K562 (cell line): ENCODE data around the gene ZDHHC22. TPM values are rescaled to one million over a fixed set of nuclear protein-coding genes. Genes with fewer than 3 reads are reported as not detected.

Experiments used
- ATAC-seq: fragments of 200-7000 bp; cut with Tn5 transposase; 3 replicates; pipeline ENCODE4 v1.9.1; 2020; ENCODE audit warnings: moderate library complexity
- BruUV-seq: library from RNA; stranded (reverse); fragments of 400-500 nt; replicated peaks from 2 replicates; lab custom pipeline; 2021; lab: Mats Ljungman, UMichigan
- CTCF ChIA-PET: fragments of 300-600 bp; formaldehyde crosslinking; extraction: SDS; loops from one replicate; lab custom pipeline; 2021; ENCODE audit warnings: low intra/inter-chr PET ratio; lab: Yijun Ruan, JAX
- POLR2A ChIA-PET: fragments of 300-600, 350-650 bp; sonication (Branson Sonifier 250); formaldehyde crosslinking; extraction: SDS; loops from one replicate; lab custom pipeline; 2021; ENCODE audit warnings: antibody characterized with exemption, inconsistent platforms; lab: Yijun Ruan, JAX
- DNase-seq, 4 experiments: peaks; one replicate each; pipeline versions ENCODE4 v3.0.0 to v3.0.0-alpha.2; 2011 to 2018; ENCODE audit warnings: low spot score in 3 of 4, mixed read lengths in 3 of 4; ENCODE audit errors: extremely low read depth in 1 of 4
- FAIRE-seq: peaks from 2 replicates; lab custom pipeline; 2011; peaks lifted over from hg19 to GRCh38; lab: Jason Lieb, UNC
- H2AFZ ChIP-seq: 2 replicates; pipeline ENCODE4 v1.6.0; 2011; ENCODE audit warnings: low read depth, low read length, control low read depth, inconsistent platforms
- H3K27ac ChIP-seq: fragments of 200-600 bp; 3 replicates; pipeline ENCODE4 v1.8.0; 2011; ENCODE audit warnings: low read depth, mild to moderate bottlenecking, control low read depth, inconsistent platforms, low read length, moderate library complexity, mixed read lengths; ENCODE audit errors: extremely low read depth
- H3K27me3 ChIP-seq, 2 experiments: fragments of 300-600 bp in 1 of 2; 2 replicates in 1 of 2; 3 replicates in 1 of 2; pipeline versions ENCODE4 v1.6.0 to v1.8.0; 2011; ENCODE audit warnings: inconsistent platforms in 2 of 2, low read length in 2 of 2, mild to moderate bottlenecking in 1 of 2, mixed read lengths in 1 of 2, moderate library complexity in 1 of 2; ENCODE audit not compliant: control insufficient read depth in 2 of 2, insufficient read depth in 2 of 2
- H3K36me3 ChIP-seq: fragments of 300-600 bp; 3 replicates; pipeline ENCODE4 v1.8.0; 2011; ENCODE audit warnings: mild to moderate bottlenecking, low read length, inconsistent platforms; ENCODE audit not compliant: control insufficient read depth, insufficient read depth
- H3K4me1 ChIP-seq, 2 experiments: fragments of 200-600 bp in 1 of 2; replicated peaks in 1 of 2; 2 replicates in 1 of 2; 3 replicates in 1 of 2; pipeline versions ENCODE4 v1.5.1 to v1.8.0; 2011; ENCODE audit warnings: inconsistent platforms in 2 of 2, low read length in 2 of 2, mild to moderate bottlenecking in 1 of 2, mixed read lengths in 1 of 2, moderate library complexity in 1 of 2; ENCODE audit not compliant: control insufficient read depth in 2 of 2, insufficient read depth in 2 of 2
- H3K4me2 ChIP-seq: 2 replicates; pipeline ENCODE4 v1.6.1; 2011; ENCODE audit warnings: low read length, control low read depth, inconsistent platforms, mixed read lengths; ENCODE audit not compliant: insufficient read depth
- H3K4me3 ChIP-seq: fragments of 200-600 bp; sonication (generic), shearing (Covaris generic); 2 replicates; pipeline ENCODE4 v1.5.1; 2016; ENCODE audit warnings: control low read depth, inconsistent platforms
- H3K79me2 ChIP-seq: fragments of 200-600 bp; 3 replicates; pipeline ENCODE4 v1.8.0; 2011; ENCODE audit warnings: low read length, inconsistent platforms; ENCODE audit not compliant: control insufficient read depth, insufficient read depth
- H3K9ac ChIP-seq, 2 experiments: 2 replicates each; pipeline versions ENCODE4 v1.6.0 to v1.6.1; 2011; ENCODE audit warnings: low read depth in 2 of 2, low read length in 2 of 2, control low read depth in 1 of 2, inconsistent platforms in 1 of 2, mild to moderate bottlenecking in 1 of 2, mixed read lengths in 1 of 2; ENCODE audit not compliant: insufficient read depth in 1 of 2
- H3K9me1 ChIP-seq: one replicate; pipeline ENCODE4 v1.6.0; 2011; ENCODE audit warnings: inconsistent platforms, mild to moderate bottlenecking, low read length, moderate library complexity; ENCODE audit not compliant: control insufficient read depth, insufficient read depth
- H3K9me3 ChIP-seq: replicated peaks from 2 replicates; pipeline ENCODE4 v1.5.1; 2011; ENCODE audit warnings: low read depth, low read length, inconsistent platforms; ENCODE audit not compliant: control insufficient read depth, insufficient read depth
- H4K20me1 ChIP-seq: replicated peaks from 2 replicates; pipeline ENCODE4 v1.6.1; 2011; ENCODE audit warnings: low read length, inconsistent platforms, mixed read lengths; ENCODE audit not compliant: control insufficient read depth, insufficient read depth
- GATAD2A ChIP-seq: fragments of 450-650 bp; IDR thresholded peaks from 2 replicates; pipeline ENCODE4 v1.6.1; 2017
- HDAC3 ChIP-seq: fragments of 450-650 bp; IDR thresholded peaks from 2 replicates; pipeline ENCODE4 v1.6.1; 2018; ENCODE audit warnings: borderline replicate concordance, mild to moderate bottlenecking, moderate library complexity; ENCODE audit not compliant: partially characterized antibody
- HNRNPL ChIP-seq: fragments of 200-400 bp; formaldehyde crosslinking; IDR thresholded peaks from 2 replicates; pipeline ENCODE4 v1.6.1; 2017; ENCODE audit warnings: low read depth, mild to moderate bottlenecking, low read length
- NCOA4 ChIP-seq: fragments of 450-650 bp; IDR thresholded peaks from 2 replicates; pipeline ENCODE4 v1.6.1; 2018; ENCODE audit warnings: mild to moderate bottlenecking; ENCODE audit not compliant: partially characterized antibody
- NR2C2 ChIP-seq, 2 experiments: fragments of 200-800 bp in 1 of 2; sonication (Bioruptor generic) in 1 of 2; sonication (generic) in 1 of 2; formaldehyde crosslinking in 1 of 2; IDR thresholded peaks; 2 replicates each; pipeline versions ENCODE4 v1.6.1 to v1.8.0; 2016 to 2022; ENCODE audit warnings: mild to moderate bottlenecking in 1 of 2, missing compliant biosample characterization in 1 of 2, missing genetic modification characterization in 1 of 2, missing genetic modification reagents in 1 of 2
- XRCC3 ChIP-seq: fragments of 450-650 bp; IDR thresholded peaks from 2 replicates; pipeline ENCODE4 v1.6.1; 2017; ENCODE audit warnings: mild to moderate bottlenecking, moderate library complexity
- XRCC4 ChIP-seq: IDR thresholded peaks from one replicate; pipeline ENCODE4 v1.6.1; 2011; ENCODE audit not compliant: insufficient read depth, insufficient read length; ENCODE audit errors: extremely low read depth
- ZNF146 ChIP-seq: IDR thresholded peaks from one replicate; pipeline ENCODE4 v1.6.1; 2018; ENCODE audit warnings: missing compliant biosample characterization; ENCODE audit not compliant: unreplicated experiment
- ZNF277 ChIP-seq: fragments of 250-450 bp; sonication (Bioruptor Pico); IDR thresholded peaks from 2 replicates; pipeline ENCODE4 v1.8.0; 2022; ENCODE audit warnings: inconsistent platforms, mild to moderate bottlenecking, moderate library complexity, borderline replicate concordance
- ZNF785 ChIP-seq: fragments of 250-450 bp; sonication (Bioruptor Pico); IDR thresholded peaks from 2 replicates; pipeline ENCODE4 v1.4.0; 2020; ENCODE audit warnings: mild to moderate bottlenecking
- whole genome bisulfite sequencing: fragments of 100-300 bp; shearing (Covaris generic); methylation state at CpG from one replicate; pipeline ENCODE4 v1.1.6; 2016; ENCODE audit warnings: low coverage, mixed read lengths; ENCODE audit not compliant: insufficient coverage; ENCODE audit errors: missing lambda C conversion rate; 5-methylcytosine and 5-hydroxymethylcytosine counted together
- in situ Hi-C: fragments of 300-500 bp; cut with MboI; formaldehyde crosslinking; loops from 4 replicates; pipeline ENCODE4 v1.15.0; 2018; ENCODE audit warnings: inconsistent platforms, mixed read lengths
- intact Hi-C: fragments of 100-400 bp; cut with micrococcal nuclease; formaldehyde crosslinking; loops from 2 replicates; pipeline ENCODE4 v1.14.2; 2022
- polyA plus RNA-seq, 8 experiments: library from polyadenylated mRNA; depleted of rRNA in 4 of 8; stranded (reverse) in 5 of 8; unstranded in 3 of 8; fragments of >200 nt; fragmentation: Nextera tagmentation in 2 of 8; fragmentation: Illumina TruSeq in 1 of 8; extraction: Ambion mirVana in 2 of 8; extraction: Trizol in 1 of 8; gene quantifications; 2 replicates each; pipeline versions ENCODE4 v1.2.1 to v1.2.3, GENCODE V29; 2011 to 2014; ENCODE audit warnings: inconsistent platforms in 1 of 8, missing spikeins in 1 of 8
- total RNA-seq, 7 experiments: library from RNA; depleted of rRNA in 6 of 7; stranded (reverse); fragments of >200 nt in 6 of 7; fragmentation: Illumina TruSeq in 2 of 7; extraction: Trizol in 2 of 7; gene quantifications; 2 replicates each; pipeline versions ENCODE4 v1.2.1 to v1.2.3, GENCODE V29; 2011 to 2021; ENCODE audit warnings: low replicate concordance in 1 of 7
- TF ChIP-seq, protein P1 (sequence below), 2 experiments: fragments of 450-650 bp; formaldehyde crosslinking in 1 of 2; IDR thresholded peaks; 2 replicates each; pipeline versions ENCODE4 v1.4.0 to v1.6.1; 2014 to 2020; ENCODE audit warnings: mild to moderate bottlenecking in 2 of 2, borderline replicate concordance in 1 of 2, low read depth in 1 of 2
- TF ChIP-seq, protein P2 (sequence below): fragments of 450-650 bp; IDR thresholded peaks from one replicate; pipeline ENCODE4 v1.6.1; 2018; ENCODE audit warnings: mild to moderate bottlenecking, moderate library complexity; ENCODE audit not compliant: partially characterized antibody

The ZDHHC22 gene
- total and polyA plus RNA-seq, 9 of the 15 experiments (the other 6 are each of a cell fraction or from before 2014, with no cell fraction given) = not detected

GRCh38 chr14:77185093-77185465 is 43.5 kb upstream of the ZDHHC22 start:
- CTCF ChIA-PET = no interaction called here
- Histone ChIP-seq H3K4me1 (peaks cover 0 to 13% of the 10 kb centered on the region in 2 experiments; a peak in 3 of 5 replicates), H3K27me3 (peaks cover 0 to 44% of the 10 kb centered on the region in 2 experiments; a peak in 3 of 5 replicates), H3K27ac (no peak overlapping the region), H3K36me3 (no peaks in the 10 kb centered on the region), H3K9ac (no peak overlapping the region), H4K20me1 (no peaks in the 10 kb centered on the region), H2AFZ (no peak overlapping the region), H3K4me2 (no peak overlapping the region), H3K9me3 (no peaks in the 10 kb centered on the region), H3K4me3 (no peak overlapping the region), H3K79me2 (no peaks in the 10 kb centered on the region), H3K9me1 (no peaks in the 10 kb centered on the region)
- intact Hi-C loops = no loop called here
- no peak for FAIRE-seq
- POLR2A ChIA-PET = interaction anchor here (1.1 kb wide), 1 partner anchor 19 kb away, joined by 4 read pairs; no protein-coding TSS in a partner anchor
- no peak for ATAC-seq
- BruUV-seq = no TSS peak
- in situ Hi-C loops = no loop called here
- no peak for DNase-seq
- 0% methylated on average over 2 of the region's 2 CpGs for WGBS
- TF ChIP-seq NR2C2 (CRISPR knock-in tag; IDR thresholded peaks at IDR 0.05) (no peak), NR2C2 (tag; IDR thresholded peaks at IDR 0.05) (no peak), HDAC3 (no peak), XRCC3 (no peak), ZNF146 (CRISPR knock-in tag) (no peak), HNRNPL (no peak), ZNF785 (CRISPR knock-in tag) (no peak), GATAD2A (no peak), XRCC4 (no peak), ZNF277 (CRISPR knock-in tag) (no peak), NCOA4 (no peak)
- TF ChIP-seq, protein P1, sequence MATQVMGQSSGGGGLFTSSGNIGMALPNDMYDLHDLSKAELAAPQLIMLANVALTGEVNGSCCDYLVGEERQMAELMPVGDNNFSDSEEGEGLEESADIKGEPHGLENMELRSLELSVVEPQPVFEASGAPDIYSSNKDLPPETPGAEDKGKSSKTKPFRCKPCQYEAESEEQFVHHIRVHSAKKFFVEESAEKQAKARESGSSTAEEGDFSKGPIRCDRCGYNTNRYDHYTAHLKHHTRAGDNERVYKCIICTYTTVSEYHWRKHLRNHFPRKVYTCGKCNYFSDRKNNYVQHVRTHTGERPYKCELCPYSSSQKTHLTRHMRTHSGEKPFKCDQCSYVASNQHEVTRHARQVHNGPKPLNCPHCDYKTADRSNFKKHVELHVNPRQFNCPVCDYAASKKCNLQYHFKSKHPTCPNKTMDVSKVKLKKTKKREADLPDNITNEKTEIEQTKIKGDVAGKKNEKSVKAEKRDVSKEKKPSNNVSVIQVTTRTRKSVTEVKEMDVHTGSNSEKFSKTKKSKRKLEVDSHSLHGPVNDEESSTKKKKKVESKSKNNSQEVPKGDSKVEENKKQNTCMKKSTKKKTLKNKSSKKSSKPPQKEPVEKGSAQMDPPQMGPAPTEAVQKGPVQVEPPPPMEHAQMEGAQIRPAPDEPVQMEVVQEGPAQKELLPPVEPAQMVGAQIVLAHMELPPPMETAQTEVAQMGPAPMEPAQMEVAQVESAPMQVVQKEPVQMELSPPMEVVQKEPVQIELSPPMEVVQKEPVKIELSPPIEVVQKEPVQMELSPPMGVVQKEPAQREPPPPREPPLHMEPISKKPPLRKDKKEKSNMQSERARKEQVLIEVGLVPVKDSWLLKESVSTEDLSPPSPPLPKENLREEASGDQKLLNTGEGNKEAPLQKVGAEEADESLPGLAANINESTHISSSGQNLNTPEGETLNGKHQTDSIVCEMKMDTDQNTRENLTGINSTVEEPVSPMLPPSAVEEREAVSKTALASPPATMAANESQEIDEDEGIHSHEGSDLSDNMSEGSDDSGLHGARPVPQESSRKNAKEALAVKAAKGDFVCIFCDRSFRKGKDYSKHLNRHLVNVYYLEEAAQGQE (IDR thresholded peaks at IDR 0.05; ENCODE audit: borderline replicate concordance) = no peak
- TF ChIP-seq, protein P1 (CRISPR knock-in tag; IDR thresholded peaks at IDR 0.05; ENCODE audit: low read depth) = no peak
- TF ChIP-seq, protein P2, sequence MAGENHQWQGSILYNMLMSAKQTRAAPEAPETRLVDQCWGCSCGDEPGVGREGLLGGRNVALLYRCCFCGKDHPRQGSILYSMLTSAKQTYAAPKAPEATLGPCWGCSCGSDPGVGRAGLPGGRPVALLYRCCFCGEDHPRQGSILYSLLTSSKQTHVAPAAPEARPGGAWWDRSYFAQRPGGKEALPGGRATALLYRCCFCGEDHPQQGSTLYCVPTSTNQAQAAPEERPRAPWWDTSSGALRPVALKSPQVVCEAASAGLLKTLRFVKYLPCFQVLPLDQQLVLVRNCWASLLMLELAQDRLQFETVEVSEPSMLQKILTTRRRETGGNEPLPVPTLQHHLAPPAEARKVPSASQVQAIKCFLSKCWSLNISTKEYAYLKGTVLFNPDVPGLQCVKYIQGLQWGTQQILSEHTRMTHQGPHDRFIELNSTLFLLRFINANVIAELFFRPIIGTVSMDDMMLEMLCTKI = no peak
